IPS-NIHi7 (cell line): ENCODE data around the gene F5.
"Not testable (repeated sequence)": the region's sequence is repeated elsewhere in the genome, so short reads cannot be mapped to it uniquely, and the experiment has no call there.

Source experiments
- DNase-seq: peaks from one replicate; pipeline ENCODE4 v3.0.0; 2012; ENCODE audit warnings: mixed read lengths; ENCODE audit errors: extremely low spot score

F5 gene

GRCh38 chr1:169511316-169512005 lies 74.8 kb downstream of the F5 start:
- DNase-seq, result no peak

DNA sequence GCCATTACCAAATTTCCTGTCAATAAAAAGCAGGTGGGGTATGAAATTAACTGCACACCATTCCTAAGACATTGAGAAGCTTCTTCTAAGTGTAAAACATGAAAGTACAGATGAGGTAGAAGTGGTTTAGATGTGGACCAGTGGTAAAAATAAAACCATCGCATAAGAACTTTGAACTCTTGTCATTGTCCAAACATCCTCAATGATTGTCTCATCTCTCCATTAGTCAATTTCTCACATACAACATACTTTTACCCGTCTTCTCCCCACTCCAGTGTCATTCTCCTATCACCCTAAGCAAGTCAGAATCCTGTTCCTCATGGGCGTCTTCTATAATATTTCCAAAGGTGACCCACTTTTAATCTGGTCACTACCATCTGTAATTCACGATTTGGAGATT lies 76.2 kb downstream of the F5 start:
- DNase-seq, result no peak

DNA sequence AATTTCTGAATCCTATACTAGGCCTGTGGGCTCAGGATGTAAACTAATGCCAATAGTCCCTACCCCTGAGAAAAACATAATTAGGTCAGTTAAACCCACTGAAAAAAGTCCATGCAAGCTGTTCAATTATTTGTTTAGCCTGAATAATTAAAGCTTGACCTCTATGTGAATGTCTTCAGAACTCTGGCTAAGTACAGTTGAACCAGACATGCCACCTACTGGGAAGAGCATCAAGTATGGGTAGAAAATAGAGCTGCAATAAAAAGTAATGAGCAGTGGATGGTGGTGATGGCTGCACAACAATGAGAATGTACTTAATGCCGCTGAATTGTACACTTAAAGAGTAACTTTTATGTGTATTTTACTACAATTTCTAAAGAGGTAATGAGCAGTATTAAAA lies 76.9 kb downstream of the F5 start:
- no peak for DNase-seq

DNA sequence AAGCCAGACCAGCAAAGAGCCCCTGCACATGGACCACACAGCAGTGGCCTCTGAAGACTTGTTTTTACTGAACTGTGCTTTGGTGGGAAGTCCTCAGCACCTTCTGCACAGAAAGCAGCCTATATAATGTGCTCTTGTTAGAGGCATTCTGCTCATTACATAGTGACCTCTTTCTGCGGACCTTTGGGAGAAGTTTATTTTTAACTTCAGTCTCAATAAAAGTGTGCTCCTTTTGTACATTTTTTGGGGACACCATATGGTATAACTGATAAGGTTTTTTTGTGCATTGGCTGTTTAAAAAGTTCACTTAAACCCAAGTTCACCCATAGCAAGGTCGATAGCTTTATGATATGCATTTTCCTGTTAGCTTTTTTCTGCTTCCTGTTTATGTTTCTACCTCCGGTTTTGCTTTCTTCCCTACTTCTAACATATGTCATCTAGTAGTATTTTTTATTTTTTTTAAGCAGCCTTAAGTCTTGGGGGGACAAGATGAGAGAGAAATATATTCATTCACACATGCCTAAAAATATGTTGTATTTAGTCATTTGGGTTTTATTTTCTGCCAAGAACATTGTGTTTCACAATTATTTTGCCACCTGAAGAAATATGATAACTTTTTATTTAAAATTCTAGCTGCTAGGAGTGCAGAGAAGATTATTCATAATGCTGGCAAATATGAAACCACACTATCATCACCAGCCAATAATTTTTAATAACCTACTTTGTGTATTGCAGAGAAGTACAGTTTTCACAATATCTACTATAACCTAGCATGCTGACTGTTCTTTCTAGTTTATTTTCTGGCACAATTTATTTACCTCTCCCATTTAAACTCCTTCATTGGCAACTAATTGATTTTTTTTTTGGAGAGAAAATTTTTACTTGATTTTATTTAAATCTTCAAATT lies 77.6 kb downstream of the F5 start:
- DNase-seq, result no peak

- DNase-seq, result no peak
These were observed 78.9 kb downstream of the F5 start for GRCh38 chr1:169507413-169507812.

GRCh38 chr1:169503601-169504000 lies 82.7 kb downstream of the F5 start:
- not testable (repeated sequence) for DNase-seq

DNA sequence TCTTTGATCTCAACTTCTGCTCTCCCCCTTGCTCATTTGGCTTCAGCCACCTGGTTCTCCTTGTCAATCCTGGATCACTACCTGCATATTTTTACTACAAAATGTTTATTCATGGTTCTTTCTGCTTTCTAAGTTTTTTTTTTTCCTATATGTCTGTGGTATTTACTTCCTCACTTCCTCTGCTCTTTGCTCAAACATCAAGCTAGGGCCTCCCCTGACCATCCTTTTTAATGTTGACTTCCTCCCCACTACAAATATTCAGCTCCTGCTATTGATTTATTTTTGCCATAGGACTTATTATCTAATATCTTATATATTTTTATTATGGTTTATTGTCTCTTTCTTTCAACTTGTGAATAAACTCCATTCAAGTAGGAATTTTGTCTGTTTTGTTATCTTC lies 86.5 kb downstream of the F5 start:
- DNase-seq, result no peak

- DNase-seq, result no peak
These were observed 89.0 kb downstream of the F5 start for GRCh38 chr1:169497317-169497716.

- no peak for DNase-seq
These were observed 90.4 kb downstream of the F5 start for GRCh38 chr1:169495916-169496315.

GRCh38 chr1:169495046-169495775 lies 91.1 kb downstream of the F5 start:
- DNase-seq, result no peak

DNA sequence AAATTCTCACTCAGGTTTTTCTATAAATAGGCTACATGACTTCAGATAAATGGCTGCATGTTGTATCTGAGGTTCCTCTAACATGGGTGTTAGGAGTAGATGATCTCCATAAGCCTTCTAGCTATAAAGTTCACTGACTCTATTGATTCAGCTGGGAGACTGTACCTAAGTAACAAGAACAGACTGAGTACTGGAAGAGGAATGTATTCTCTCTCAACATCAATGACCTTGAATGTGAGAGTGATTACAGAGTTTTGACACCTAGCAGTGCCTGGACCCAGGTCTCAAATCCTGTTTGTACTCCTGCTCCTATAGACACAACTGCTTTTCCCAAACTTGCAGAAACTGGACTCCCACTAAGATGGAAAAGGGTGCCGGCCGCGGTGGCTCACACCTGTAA lies 91.9 kb downstream of the F5 start:
- DNase-seq, result no peak

GRCh38 chr1:169493251-169493650 lies 93.0 kb downstream of the F5 start:
- DNase-seq, result no peak

DNA sequence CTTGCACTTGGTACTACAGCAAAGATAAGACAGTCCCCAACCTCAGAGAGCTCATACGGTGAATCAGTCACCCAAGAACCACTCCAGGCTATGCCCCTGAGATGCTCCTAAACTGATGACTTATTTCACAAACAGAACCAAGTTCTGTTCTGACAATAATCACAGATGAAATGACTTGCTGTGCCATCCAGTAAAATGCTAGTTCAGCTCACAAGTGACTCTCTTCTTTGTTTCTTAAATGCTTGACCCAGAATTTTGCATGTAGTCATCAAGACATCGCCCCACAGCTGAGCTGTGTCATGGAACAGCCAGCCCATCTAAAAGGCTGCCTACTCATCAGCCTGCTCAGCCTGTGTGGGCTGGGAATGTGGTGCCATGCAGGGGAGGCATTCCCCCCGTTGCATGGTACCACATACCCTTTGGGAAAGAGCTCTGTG lies 94.4 kb downstream of the F5 start:
- DNase-seq, result no peak

DNA sequence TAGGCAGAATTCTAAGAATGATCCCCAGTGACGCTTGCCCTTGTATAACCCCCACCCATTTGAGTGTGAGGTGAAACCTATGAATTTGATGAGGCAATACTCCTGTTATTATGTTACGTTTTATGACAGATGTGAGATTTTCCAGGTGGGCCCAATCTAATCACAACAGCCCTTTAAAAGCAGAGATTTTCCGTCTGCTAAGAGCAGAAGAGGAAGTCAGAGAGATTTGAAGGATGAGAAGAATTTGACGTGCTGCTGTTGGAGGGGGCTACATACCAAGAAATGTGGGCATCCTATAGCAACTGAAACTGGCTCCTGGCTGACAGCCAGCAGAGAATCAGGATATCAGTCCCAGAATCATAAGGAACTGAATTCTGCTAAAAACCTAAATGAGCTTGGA lies 98.1 kb downstream of the F5 start:
- DNase-seq, result no peak

DNA sequence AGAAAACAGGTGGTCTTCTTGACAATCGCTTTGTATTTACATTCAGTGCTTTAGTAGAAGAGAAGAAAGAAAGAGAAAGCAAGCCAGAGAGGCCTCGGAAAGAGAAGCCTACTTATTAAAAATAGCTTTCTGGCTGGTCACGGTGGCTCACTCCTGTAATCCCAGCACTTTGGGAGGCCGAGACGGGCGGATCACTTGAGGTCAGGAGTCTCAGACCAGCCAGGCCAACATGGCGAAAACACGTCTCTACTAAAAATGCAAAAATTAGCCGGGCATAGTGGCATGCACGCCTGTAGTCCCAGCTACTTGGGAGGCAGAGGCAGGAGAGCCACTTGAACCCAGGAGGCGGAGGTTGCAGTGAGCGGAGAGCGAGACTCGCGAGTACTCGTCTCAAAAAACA lies 98.7 kb downstream of the F5 start:
- no peak for DNase-seq

GRCh38 chr1:169487133-169487532 lies 99.1 kb downstream of the F5 start:
- no peak for DNase-seq

DNA sequence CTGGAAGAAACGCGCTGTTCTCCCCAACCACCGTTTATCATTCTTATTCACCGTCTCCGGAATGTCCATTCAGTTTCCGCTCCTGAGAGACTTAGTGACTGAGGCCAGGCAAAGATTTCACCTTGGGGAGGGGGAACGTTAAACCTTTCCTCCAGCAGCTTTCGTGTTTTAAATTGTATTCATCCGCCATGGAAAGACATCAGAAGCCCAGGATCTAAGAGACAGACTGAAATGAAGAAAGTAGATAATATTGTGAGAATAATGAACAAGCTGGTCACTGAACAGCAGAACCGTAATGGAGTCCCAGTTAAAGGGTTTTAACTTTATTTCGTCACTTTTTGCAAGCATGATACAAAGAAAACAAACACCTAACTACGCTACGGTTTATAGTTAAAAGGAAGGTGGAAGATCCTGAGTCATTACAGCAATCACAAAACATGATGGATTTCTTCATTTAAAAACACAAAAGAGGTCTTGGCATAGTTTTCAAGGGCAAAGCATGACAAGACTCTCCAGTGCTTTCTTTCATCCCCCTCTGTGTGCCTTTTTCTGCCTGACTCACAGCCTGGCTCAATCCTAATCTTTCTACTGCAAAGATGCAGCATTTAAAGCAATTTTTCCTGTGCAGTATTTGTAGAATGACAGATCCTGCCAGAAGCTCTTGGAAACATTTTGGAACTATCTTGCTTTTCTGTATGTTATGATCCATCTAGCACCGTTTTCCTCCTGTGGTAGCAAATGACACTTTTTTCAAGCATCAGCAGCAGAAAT lies 99.8 kb downstream of the F5 start:
- no peak for DNase-seq

- peak; percentile 98 for DNase-seq
These were observed 100.6 kb downstream of the F5 start, which contains the start of gene SLC19A2 for GRCh38 chr1:169485431-169486280. SLC19A2 (minus strand) TSS chr1:169485944; CDS start chr1:169485766, 178 bp downstream.

- DNase-seq, result no peak
These were observed 101.4 kb downstream of the F5 start for GRCh38 chr1:169484683-169485430.

GRCh38 chr1:169484101-169484500 lies 102.2 kb downstream of the F5 start:
- DNase-seq, result no peak
